AG09309 (cell line): ENCODE results near the gene SLIT3.

Experiments used
- DNase-seq: peaks from one replicate; pipeline ENCODE4 v3.0.0-alpha.2; 2010; ENCODE audit warnings: low read depth
- H3K4me3 ChIP-seq: 2 replicates; pipeline ENCODE4 v1.5.1; 2011; ENCODE audit warnings: mild to moderate bottlenecking, low read depth, low read length, moderate library complexity; ENCODE audit not compliant: control insufficient read depth
- CTCF ChIP-seq: IDR thresholded peaks from 2 replicates; pipeline ENCODE4 v1.5.1; 2011; ENCODE audit warnings: mild to moderate bottlenecking, low read depth, low read length, inconsistent platforms; ENCODE audit not compliant: insufficient read depth, control insufficient read depth; ENCODE audit errors: missing control alignments

The SLIT3 gene

GRCh38 chr5:168883281-168883741, 417.6 kb downstream of the SLIT3 start:
- TF ChIP-seq CTCF = no peak
- H3K4me3 ChIP-seq = no peak overlapping the region
- no peak for DNase-seq

- DNase-seq = no peak
- no peak overlapping the region for H3K4me3 ChIP-seq
- no peak for TF ChIP-seq CTCF
These were observed 418.7 kb downstream of the SLIT3 start for GRCh38 chr5:168882283-168882682.

GRCh38 chr5:168881427-168882149, 419.4 kb downstream of the SLIT3 start:
- TF ChIP-seq CTCF = no peak
- H3K4me3 ChIP-seq = no peak overlapping the region
- DNase-seq = no peak

GRCh38 chr5:168879929-168880328, 421.0 kb downstream of the SLIT3 start:
- DNase-seq = no peak
- H3K4me3 ChIP-seq = no peak overlapping the region
- TF ChIP-seq CTCF = no peak

GRCh38 chr5:168879331-168879730, 421.6 kb downstream of the SLIT3 start:
- no peak for DNase-seq
- no peak for TF ChIP-seq CTCF
- no peak overlapping the region for H3K4me3 ChIP-seq

GRCh38 chr5:168878135-168878745, 422.7 kb downstream of the SLIT3 start:
- no peak for DNase-seq
- no peak overlapping the region for H3K4me3 ChIP-seq
- TF ChIP-seq CTCF = no peak
